HepG2 (cell line): ENCODE measurements around the gene DTX4. TPM values are rescaled to one million over a fixed set of nuclear protein-coding genes. Genes with fewer than 3 reads are reported as not detected.
A peak's percentile ranks its signal among the peaks of the same experiment; 100 is the strongest.

Source experiments
- FOXJ3 ChIP-seq: sonication (generic); formaldehyde crosslinking; IDR thresholded peaks from 2 replicates; pipeline ENCODE4 v1.4.0; 2020; ENCODE audit warnings: missing genetic modification reagents, mild to moderate bottlenecking, borderline replicate concordance
- GTF3A ChIP-seq: sonication (generic); formaldehyde crosslinking; conservative IDR thresholded peaks from 2 replicates; pipeline ENCODE4 v1.4.0; 2020; ENCODE audit warnings: mild to moderate bottlenecking, missing genetic modification reagents
- PATZ1 ChIP-seq: sonication (generic); formaldehyde crosslinking; IDR thresholded peaks from 2 replicates; pipeline ENCODE4 v1.4.0; 2020; ENCODE audit warnings: missing genetic modification reagents
- REPIN1 ChIP-seq: sonication (generic); formaldehyde crosslinking; IDR thresholded peaks from 2 replicates; pipeline ENCODE4 v1.8.0; 2022; ENCODE audit warnings: missing genetic modification reagents, low read depth, mild to moderate bottlenecking, borderline replicate concordance
- SP140L ChIP-seq: sonication (generic); formaldehyde crosslinking; IDR thresholded peaks from 2 replicates; pipeline ENCODE4 v1.4.0; 2020; ENCODE audit warnings: missing genetic modification reagents, borderline replicate concordance
- SRSF1 ChIP-seq: fragments of 200-400 bp; formaldehyde crosslinking; optimal IDR thresholded peaks from 2 replicates; pipeline ENCODE3; 2017; ENCODE audit warnings: mild to moderate bottlenecking, low read depth, low read length, moderate library complexity
- THAP11 ChIP-seq: IDR thresholded peaks from 2 replicates; pipeline ENCODE4 v1.6.1; 2016; ENCODE audit warnings: missing biosample characterization, missing genetic modification reagents
- U2AF2 ChIP-seq: fragments of 200-400 bp; formaldehyde crosslinking; IDR thresholded peaks from 2 replicates; pipeline ENCODE4 v1.6.1; 2017; ENCODE audit warnings: low read depth, mild to moderate bottlenecking, low read length
- ZBTB20 ChIP-seq: sonication (generic); formaldehyde crosslinking; IDR thresholded peaks from 2 replicates; pipeline ENCODE4 v1.8.1; 2023; ENCODE audit warnings: missing genetic modification reagents, low read depth, mild to moderate bottlenecking, borderline replicate concordance
- ZFYVE20 ChIP-seq: sonication (generic); formaldehyde crosslinking; IDR thresholded peaks from 2 replicates; pipeline ENCODE4 v1.8.0; 2023; ENCODE audit warnings: low read depth, mild to moderate bottlenecking, moderate library complexity, missing genetic modification reagents, borderline replicate concordance
- ZKSCAN1 ChIP-seq: fragments of 150-350 bp; IDR thresholded peaks from 2 replicates; pipeline ENCODE4 v1.6.1; 2014; ENCODE audit warnings: low read length
- ZNF138 ChIP-seq: sonication (generic); formaldehyde crosslinking; IDR thresholded peaks from 2 replicates; pipeline ENCODE4 v1.5.0; 2020; ENCODE audit warnings: mild to moderate bottlenecking, low read depth, missing genetic modification reagents
- ZNF326 ChIP-seq: sonication (generic); formaldehyde crosslinking; IDR thresholded peaks from 2 replicates; pipeline ENCODE4 v1.4.0; 2020; ENCODE audit warnings: missing genetic modification reagents, borderline replicate concordance
- ZNF468 ChIP-seq: sonication (generic); formaldehyde crosslinking; IDR thresholded peaks from 2 replicates; pipeline ENCODE4 v1.8.0; 2022; ENCODE audit warnings: mild to moderate bottlenecking, moderate library complexity, missing genetic modification reagents
- ZNF572 ChIP-seq: sonication (generic); formaldehyde crosslinking; IDR thresholded peaks from 2 replicates; pipeline ENCODE4 v1.5.1; 2020; ENCODE audit warnings: mild to moderate bottlenecking, missing genetic modification reagents
- ZNF605 ChIP-seq: sonication (generic); formaldehyde crosslinking; IDR thresholded peaks from 2 replicates; pipeline ENCODE4 v1.8.0; 2022; ENCODE audit warnings: mild to moderate bottlenecking, missing genetic modification reagents
- ZNF75D ChIP-seq: sonication (generic); formaldehyde crosslinking; IDR thresholded peaks from 2 replicates; pipeline ENCODE4 v1.8.1; 2023; ENCODE audit warnings: missing genetic modification reagents, mild to moderate bottlenecking, borderline replicate concordance
- ZSCAN12 ChIP-seq: sonication (generic); formaldehyde crosslinking; IDR thresholded peaks from 2 replicates; pipeline ENCODE4 v1.9.0; 2021; ENCODE audit warnings: mild to moderate bottlenecking, missing genetic modification reagents
- polyA plus RNA-seq, 8 experiments: library from polyadenylated mRNA; depleted of rRNA in 3 of 8; stranded (reverse) in 7 of 8; unstranded in 1 of 8; fragments of >200 nt; fragmentation: Illumina TruSeq in 4 of 8; extraction: Trizol in 4 of 8; gene quantifications; 2 replicates each; pipeline versions ENCODE4 v1.2.1 to v1.2.3, GENCODE V29; 2011 to 2016; ENCODE audit warnings: low read depth in 4 of 8, missing spikeins in 1 of 8, mixed read lengths in 1 of 8; ENCODE audit not compliant: insufficient read depth in 1 of 8
- total RNA-seq, 5 experiments: library from RNA; depleted of rRNA; stranded (reverse); fragments of >200 nt; fragmentation: Illumina TruSeq; extraction: Trizol; gene quantifications; 2 replicates each; pipeline ENCODE4 v1.2.3, GENCODE V29; 2016; ENCODE audit warnings: low read depth in 1 of 5

DTX4 gene
- total and polyA plus RNA-seq, 2 of the 13 experiments (the other 11 are each of a cell fraction or from before 2014, with no cell fraction given): 0.67 to 5.6 TPM

DNA sequence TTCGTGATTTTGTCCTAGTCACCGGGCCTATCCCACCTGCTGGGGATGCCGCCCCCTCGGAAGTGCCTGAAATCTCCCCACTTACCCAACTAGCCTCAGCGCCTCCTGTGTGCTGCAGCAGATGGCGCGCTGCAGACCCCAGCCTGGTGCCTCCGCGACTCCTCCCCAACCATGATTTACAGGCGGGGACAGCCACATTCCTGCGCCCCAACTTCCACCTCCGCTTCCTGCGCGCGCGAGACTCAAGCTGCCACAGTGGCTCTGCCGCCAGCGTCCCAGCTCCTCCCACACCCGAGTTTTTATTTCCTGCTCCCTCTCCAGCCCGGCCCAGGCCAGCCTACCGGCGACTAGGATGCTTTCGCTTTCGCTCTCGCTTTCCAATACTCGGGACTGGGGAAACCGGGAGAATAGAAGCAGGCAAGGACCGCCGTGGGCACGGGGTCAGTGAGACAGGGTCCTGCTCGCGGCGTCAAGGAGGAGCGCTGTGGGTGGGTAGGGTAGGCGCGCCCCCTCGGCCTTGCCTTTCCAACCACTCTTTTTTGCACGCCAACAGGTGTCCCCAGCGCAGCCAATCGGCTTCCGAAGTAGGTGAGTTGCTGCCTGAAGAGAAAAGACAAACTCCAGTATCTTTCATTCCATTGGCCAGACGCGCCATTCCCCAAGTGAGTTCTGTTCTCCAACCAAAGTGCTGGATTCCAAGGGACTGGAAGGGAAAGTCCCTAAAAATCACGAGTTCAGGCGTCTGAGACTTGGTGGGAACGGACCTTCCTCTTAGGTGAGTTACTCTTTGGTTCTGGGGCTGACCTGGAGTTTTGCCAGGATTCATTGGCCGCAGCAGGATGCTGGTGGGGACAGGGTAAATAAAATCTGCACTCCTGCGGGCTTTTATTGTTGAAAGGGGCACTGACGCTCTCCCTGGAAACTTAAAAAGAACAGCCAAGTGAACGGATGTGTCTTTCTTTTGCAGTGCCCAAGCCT lies 29.1 kb upstream of the DTX4 start, which contains the start of gene FAM111A (continued):
- TF ChIP-seq ZNF605: peak; percentile 77
- no peak; the same call in 1 of the 2 replicates for TF ChIP-seq ZBTB20
- TF ChIP-seq ZNF138 (CRISPR knock-in tag): no peak
- TF ChIP-seq PATZ1 (CRISPR knock-in tag): peak; percentile 74
- TF ChIP-seq REPIN1 (CRISPR knock-in tag): peak; percentile 82
- TF ChIP-seq ZNF326 (CRISPR knock-in tag): no peak
- peak; percentile 37 for TF ChIP-seq SRSF1
- TF ChIP-seq ZNF75D (CRISPR knock-in tag): no peak
- peak; percentile 19; the same call in 1 of the 2 replicates for TF ChIP-seq FOXJ3 (CRISPR knock-in tag)
- no peak for TF ChIP-seq U2AF2
- TF ChIP-seq ZNF468 (CRISPR knock-in tag): no peak
- no peak for TF ChIP-seq ZNF572 (CRISPR knock-in tag)
- TF ChIP-seq THAP11: peak; percentile 60; the same call in 1 of the 2 replicates
- no peak for TF ChIP-seq ZSCAN12 (CRISPR knock-in tag)
- TF ChIP-seq SP140L: no peak
- TF ChIP-seq ZFYVE20 (CRISPR knock-in tag): no peak
- no peak for TF ChIP-seq ZKSCAN1
- TF ChIP-seq GTF3A (CRISPR knock-in tag): 0 out of 2 replicates have a peak, but pooled peaks have one; percentile 56
